Fibroblast of skin of abdomen (primary cell): ENCODE results near the gene PLK3.
"Not testable (repeated sequence)": the region's sequence is repeated elsewhere in the genome, so short reads cannot be mapped to it uniquely, and the experiment has no call there.

ENCODE experiments used
- DNase-seq: peaks from one replicate; pipeline ENCODE4 v3.0.0-alpha.2; 2013

The PLK3 gene

GRCh38 chr1:44828841-44829440 is 28.8 kb downstream of the PLK3 start:
- DNase-seq = no peak

GRCh38 chr1:44829506-44830384 is 29.6 kb downstream of the PLK3 start:
- DNase-seq = no peak

- no peak for DNase-seq
Measured at GRCh38 chr1:44830900-44831304, 30.7 kb downstream of the PLK3 start.

GRCh38 chr1:44831516-44831915 is 31.3 kb downstream of the PLK3 start:
- DNase-seq = no peak

GRCh38 chr1:44832056-44832705 is 32.0 kb downstream of the PLK3 start:
- no peak for DNase-seq

- DNase-seq = no peak
Measured at GRCh38 chr1:44834328-44834727, 34.2 kb downstream of the PLK3 start.

- peak; percentile 71 for DNase-seq
Measured at GRCh38 chr1:44835738-44836675, 35.8 kb downstream of the PLK3 start.

- not testable (repeated sequence) for DNase-seq
Measured at GRCh38 chr1:44838294-44838693, 38.1 kb downstream of the PLK3 start.

- peak; percentile 39 for DNase-seq
Measured at GRCh38 chr1:44839576-44839975, 39.4 kb downstream of the PLK3 start.

GRCh38 chr1:44842486-44842861 is 42.3 kb downstream of the PLK3 start:
- no peak for DNase-seq

- peak; percentile 77 for DNase-seq
Measured at GRCh38 chr1:44842862-44843655, 42.9 kb downstream of the PLK3 start, which contains the start of gene PTCH2. PTCH2 (minus strand) TSS chr1:44843253; CDS start chr1:44842932, 321 bp downstream.

GRCh38 chr1:44846985-44847384 is 46.8 kb downstream of the PLK3 start:
- no peak for DNase-seq

- DNase-seq = no peak
Measured at GRCh38 chr1:44847845-44848244, 47.7 kb downstream of the PLK3 start.

GRCh38 chr1:44848456-44849181 is 48.4 kb downstream of the PLK3 start:
- no peak for DNase-seq

GRCh38 chr1:44849575-44850132 is 49.5 kb downstream of the PLK3 start:
- DNase-seq = no peak

- DNase-seq = no peak
Measured at GRCh38 chr1:44851308-44851707, 51.1 kb downstream of the PLK3 start.

- no peak for DNase-seq
Measured at GRCh38 chr1:44853201-44853600, 53.0 kb downstream of the PLK3 start.

- DNase-seq = no peak
Measured at GRCh38 chr1:44854970-44855369, 54.8 kb downstream of the PLK3 start.
